Measurements from ENCODE around the gene CSNK2A3.
"Not testable (repeated sequence)": the region's sequence is repeated elsewhere in the genome, so short reads cannot be mapped to it uniquely, and the experiment has no call there.

The CSNK2A3 gene

GRCh38 chr11:11379661-11380060 lies 26.6 kb upstream of the CSNK2A3 start:
- DNase-seq (ENCODE audit: low spot score), result no peak

GRCh38 chr11:11378184-11378940 lies 25.3 kb upstream of the CSNK2A3 start:
- no peak for DNase-seq (ENCODE audit: low spot score)

- DNase-seq (ENCODE audit: low spot score), result no peak
Observed at GRCh38 chr11:11374358-11375148, 21.5 kb upstream of the CSNK2A3 start.

GRCh38 chr11:11373934-11374333 lies 20.9 kb upstream of the CSNK2A3 start:
- DNase-seq (ENCODE audit: low spot score), result no peak

DNA sequence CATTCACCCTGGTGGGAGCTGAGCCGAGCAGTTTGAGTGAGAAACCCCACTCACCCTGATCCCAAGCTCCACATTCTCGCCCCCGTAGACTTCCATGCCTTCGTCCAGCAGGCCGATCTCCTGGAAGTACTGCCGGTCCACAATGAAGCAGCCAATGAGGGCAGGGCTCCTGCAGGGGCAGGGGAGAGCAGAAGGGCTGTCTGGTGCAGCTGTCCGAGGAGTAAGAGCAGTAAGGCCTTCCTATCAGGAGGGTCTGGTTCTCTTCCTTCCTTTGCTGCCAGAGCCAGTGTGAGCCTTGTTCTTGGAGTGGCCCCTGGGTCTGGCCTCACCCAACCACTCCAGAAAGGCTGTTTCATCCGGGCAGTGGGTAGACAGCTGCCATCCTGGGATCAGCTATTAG lies 19.4 kb upstream of the CSNK2A3 start:
- no peak for DNase-seq (ENCODE audit: low spot score)

- DNase-seq (ENCODE audit: low spot score), result no peak
Observed at GRCh38 chr11:11370962-11371303, 17.9 kb upstream of the CSNK2A3 start.

DNA sequence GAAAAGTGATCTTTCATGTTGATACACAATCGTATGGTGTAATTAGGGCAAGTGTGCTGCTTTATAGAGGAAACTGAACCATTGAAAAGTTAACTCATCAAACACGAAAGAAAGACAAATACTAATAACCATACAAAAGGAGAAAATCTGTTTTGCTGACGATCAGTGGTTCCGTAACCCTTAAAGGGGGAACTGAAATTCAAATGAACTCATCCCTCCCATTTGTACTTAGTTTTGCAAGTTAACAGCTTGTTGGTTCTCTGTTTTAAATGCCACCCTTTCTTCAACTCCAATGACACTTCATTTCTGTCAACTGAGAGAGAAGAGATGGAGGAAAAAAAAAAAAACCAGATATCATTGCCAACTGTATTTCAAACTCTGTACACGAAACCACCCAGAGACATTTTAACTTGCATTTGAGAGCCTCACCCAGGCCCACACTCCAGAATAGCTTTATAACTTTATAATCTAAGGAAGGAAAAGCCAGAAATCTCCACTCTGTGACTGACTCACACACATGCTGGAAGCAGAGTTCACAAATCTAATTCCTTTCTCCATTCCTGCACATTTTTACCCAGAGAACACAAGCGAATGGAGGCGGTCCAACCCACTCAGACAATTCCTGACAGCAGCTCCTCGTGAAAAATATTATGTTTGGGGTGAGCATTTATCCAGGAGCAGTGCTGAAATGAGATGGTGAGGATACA lies 17.4 kb upstream of the CSNK2A3 start:
- no peak for DNase-seq (ENCODE audit: low spot score)

- DNase-seq (ENCODE audit: low spot score), result no peak
Observed at GRCh38 chr11:11366793-11367192, 13.7 kb upstream of the CSNK2A3 start.

DNA sequence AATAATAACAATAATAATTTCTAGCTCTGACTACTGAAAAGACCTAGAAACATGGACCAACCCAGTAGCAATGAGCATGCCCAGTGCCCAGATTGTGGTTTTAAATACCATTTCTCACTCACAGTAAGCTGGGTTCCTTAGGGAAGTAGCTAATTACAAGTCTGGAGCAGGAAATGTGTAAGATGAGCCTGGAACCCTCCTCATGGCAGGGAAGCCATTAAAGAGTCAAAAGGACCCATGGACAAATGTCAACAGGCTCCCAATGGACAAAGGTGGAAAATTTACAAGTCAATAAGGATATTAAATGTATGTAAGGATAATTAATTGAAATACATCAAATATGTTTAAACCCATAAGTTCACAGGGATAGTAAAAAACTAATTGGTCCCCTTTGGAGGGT lies 10.6 kb upstream of the CSNK2A3 start:
- DNase-seq (ENCODE audit: low spot score), result no peak

- no peak for DNase-seq (ENCODE audit: low spot score)
Observed at GRCh38 chr11:11359611-11360010, 6.6 kb upstream of the CSNK2A3 start.

DNA sequence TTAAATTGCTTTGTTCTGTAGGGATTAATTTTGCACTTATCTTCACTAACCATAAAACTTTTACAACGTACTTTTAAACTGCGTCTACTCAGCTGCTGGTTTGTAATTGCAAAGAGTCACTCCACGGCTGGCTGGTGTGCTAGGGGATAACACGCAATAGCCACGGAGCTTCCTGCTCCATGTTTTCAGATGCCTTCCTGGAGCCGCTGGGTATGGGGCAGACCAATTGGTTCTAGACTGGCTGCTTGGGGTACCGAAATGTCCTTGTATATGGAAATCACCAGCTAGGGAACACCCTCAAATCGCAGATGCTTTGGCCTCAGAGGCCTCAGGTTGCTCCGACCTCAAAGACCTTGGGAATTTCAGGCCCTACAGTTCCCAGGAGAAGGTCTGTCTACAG lies 3.8 kb upstream of the CSNK2A3 start:
- no peak for DNase-seq (ENCODE audit: low spot score)

GRCh38 chr11:11351851-11352250 lies 1.2 kb downstream of the CSNK2A3 start:
- not testable (repeated sequence) for DNase-seq (ENCODE audit: low spot score)

GRCh38 chr11:11351042-11351586 lies 1.9 kb downstream of the CSNK2A3 start:
- no peak for DNase-seq (ENCODE audit: low spot score)

- peak; percentile 16 for DNase-seq (ENCODE audit: low spot score)
Observed at GRCh38 chr11:11349870-11350337, 3.1 kb downstream of the CSNK2A3 start.

DNA sequence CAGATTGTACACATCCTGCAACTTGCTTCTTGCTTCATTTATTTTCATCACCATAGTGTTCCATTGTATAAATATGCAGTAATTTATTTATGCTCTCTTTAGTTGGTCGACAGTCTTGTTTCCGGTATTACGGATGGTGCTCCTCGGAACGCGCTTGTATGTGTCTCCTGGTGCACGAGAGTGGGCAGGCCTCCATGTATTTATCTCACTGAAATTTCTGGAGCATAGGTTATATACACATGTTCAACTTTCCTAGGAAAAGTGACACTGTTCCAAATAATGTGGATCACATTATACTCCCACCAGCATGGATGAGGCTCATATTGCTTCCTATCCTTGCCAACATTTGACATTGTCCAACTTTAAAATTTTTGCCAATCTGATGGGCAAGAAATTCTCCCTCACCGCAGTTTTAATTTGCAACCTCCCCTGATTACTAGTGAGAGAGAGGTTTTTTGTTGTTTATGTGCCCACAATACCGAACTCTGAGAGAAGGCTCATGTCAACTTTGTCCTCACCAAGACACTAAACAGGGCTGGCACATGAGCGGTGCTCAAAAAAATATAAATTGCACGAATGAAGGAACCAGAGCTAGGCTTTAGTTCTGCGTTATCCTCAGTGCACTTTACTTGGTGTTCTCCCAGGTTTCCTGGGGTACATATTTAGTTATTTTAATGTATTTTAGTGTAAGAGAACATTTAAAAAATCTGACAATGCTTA lies 3.8 kb downstream of the CSNK2A3 start:
- no peak for DNase-seq (ENCODE audit: low spot score)

- no peak for DNase-seq (ENCODE audit: low spot score)
Observed at GRCh38 chr11:11348303-11348702, 4.7 kb downstream of the CSNK2A3 start.

GRCh38 chr11:11347592-11347991 lies 5.5 kb downstream of the CSNK2A3 start:
- DNase-seq (ENCODE audit: low spot score), result no peak

DNA sequence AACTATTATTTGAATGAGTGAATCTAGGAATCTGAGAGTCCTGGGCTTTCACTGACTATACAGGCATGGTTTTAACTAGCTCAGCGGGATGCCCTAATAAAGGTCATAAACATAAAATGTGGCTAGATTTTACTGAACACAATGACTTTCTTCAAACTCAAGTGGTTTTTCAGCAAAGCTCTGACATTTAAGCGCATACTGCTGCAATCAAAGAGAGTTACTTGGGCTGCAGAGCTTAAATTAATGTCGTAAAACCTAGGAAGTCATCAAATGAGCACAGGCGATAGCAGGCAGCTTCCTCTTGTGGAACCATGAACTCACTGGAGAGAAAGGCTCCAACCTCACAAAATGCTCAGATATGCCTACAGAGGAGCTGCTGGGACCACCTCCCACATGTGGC lies 6.7 kb downstream of the CSNK2A3 start:
- DNase-seq (ENCODE audit: low spot score), result no peak

DNA sequence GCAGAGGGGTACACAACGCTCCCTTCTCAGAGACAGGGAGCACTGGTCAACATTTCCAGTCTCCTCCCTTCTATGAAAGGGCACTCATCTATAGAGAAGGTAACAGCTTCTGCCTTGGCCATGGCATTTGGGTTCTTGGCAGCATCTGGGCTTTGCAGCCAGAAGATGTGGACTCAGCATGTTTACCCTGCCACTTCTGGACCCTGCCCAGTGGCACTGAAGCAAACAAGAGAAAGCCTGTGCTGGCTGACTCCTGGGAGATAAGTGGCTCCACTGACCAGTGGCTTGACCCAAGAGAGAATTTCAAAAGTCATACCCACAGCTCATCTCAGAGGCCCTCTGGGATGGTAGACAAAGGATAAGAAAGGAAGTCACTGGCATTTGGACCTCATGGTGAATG lies 8.0 kb downstream of the CSNK2A3 start:
- no peak for DNase-seq (ENCODE audit: low spot score)

DNA sequence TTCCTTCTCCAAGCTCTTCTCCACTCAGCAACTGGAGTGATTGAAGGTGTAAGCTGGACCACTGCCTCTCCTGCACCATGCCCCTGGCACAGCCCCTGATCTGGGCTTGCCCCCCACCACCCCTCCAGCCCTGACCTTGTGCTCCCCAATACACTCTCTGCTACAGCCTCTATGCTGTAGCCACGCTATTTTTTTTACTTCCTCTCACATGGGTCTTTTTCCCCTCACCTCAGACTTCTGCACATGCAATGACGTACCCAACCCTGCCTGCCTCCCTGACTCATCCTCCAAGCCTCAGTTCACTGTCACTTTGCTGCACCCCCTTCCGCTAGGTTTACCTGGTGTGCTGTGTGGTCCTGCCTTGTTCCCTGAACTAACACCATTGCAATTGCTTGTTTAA lies 9.0 kb downstream of the CSNK2A3 start:
- DNase-seq (ENCODE audit: low spot score), result no peak

GRCh38 chr11:11338304-11338703 lies 14.7 kb downstream of the CSNK2A3 start:
- no peak for DNase-seq (ENCODE audit: low spot score)

- no peak for DNase-seq (ENCODE audit: low spot score)
Observed at GRCh38 chr11:11336664-11337063, 16.4 kb downstream of the CSNK2A3 start.

Measured in LoVo (cell line).